NCI-H2227 treated with DMSO at 0.1 percent for 48 hours (cell line): ENCODE results near the gene CELSR2.

Experiments
- DNase-seq: peaks from one replicate; lab custom pipeline; 2025; lab: John Stamatoyannopoulos, UW

The CELSR2 gene

GRCh38 chr1:109228167-109228566 is 21.2 kb upstream of the CELSR2 start:
- no peak for DNase-seq

- DNase-seq: peak; percentile 89
These were observed 19.7 kb upstream of the CELSR2 start for GRCh38 chr1:109229531-109230127.

- DNase-seq: no peak
These were observed 18.3 kb upstream of the CELSR2 start for GRCh38 chr1:109231066-109231465.

- no peak for DNase-seq
These were observed 14.2 kb upstream of the CELSR2 start for GRCh38 chr1:109235137-109235536.

GRCh38 chr1:109237512-109237911 is 11.8 kb upstream of the CELSR2 start:
- DNase-seq: no peak

- peak; percentile 75 for DNase-seq
These were observed 11.0 kb upstream of the CELSR2 start for GRCh38 chr1:109238382-109238781.

- DNase-seq: no peak
These were observed 10.3 kb upstream of the CELSR2 start for GRCh38 chr1:109239047-109239408.

- peak; percentile 26 for DNase-seq
These were observed 9.8 kb upstream of the CELSR2 start for GRCh38 chr1:109239409-109240068.

- no peak for DNase-seq
These were observed 8.9 kb upstream of the CELSR2 start for GRCh38 chr1:109240158-109241152.

- no peak for DNase-seq
These were observed 8.0 kb upstream of the CELSR2 start for GRCh38 chr1:109241344-109241743.

- DNase-seq: no peak
These were observed 7.4 kb upstream of the CELSR2 start for GRCh38 chr1:109241841-109242345.

- no peak for DNase-seq
These were observed 7.0 kb upstream of the CELSR2 start for GRCh38 chr1:109242387-109242786.

GRCh38 chr1:109243221-109243620 is 6.1 kb upstream of the CELSR2 start:
- DNase-seq: no peak

- DNase-seq: no peak
These were observed 5.3 kb upstream of the CELSR2 start for GRCh38 chr1:109243860-109244552.

GRCh38 chr1:109246141-109246551 is 3.2 kb upstream of the CELSR2 start:
- DNase-seq: no peak

GRCh38 chr1:109247401-109248365 is 1.7 kb upstream of the CELSR2 start:
- DNase-seq: no peak

GRCh38 chr1:109248444-109248796 is 919 bp upstream of the CELSR2 start:
- DNase-seq: no peak

- no peak for DNase-seq
These were observed 489 bp downstream of the CELSR2 start for GRCh38 chr1:109249654-109250401.

- DNase-seq: no peak
These were observed 1.3 kb downstream of the CELSR2 start for GRCh38 chr1:109250454-109251276.
